Right cardiac atrium (tissue), 5 donors: Measurements from ENCODE around the gene FLOT1. TPM values are rescaled to one million over a fixed set of nuclear protein-coding genes. Genes with fewer than 3 reads are reported as not detected.

Experiments used
- ATAC-seq, 2 donors: fragments of 200-7000 bp; cut with Tn5 transposase; one replicate each; pipeline versions ENCODE4 v1.8.0 to v1.9.1; 2020; ENCODE audit warnings: moderate library complexity in 2 of 2, mild to moderate bottlenecking in 1 of 2
- DNase-seq, 3 donors: peaks; one replicate each; pipeline ENCODE4 v3.0.0-alpha.2; 2020
- H3K27ac ChIP-seq: one replicate; pipeline ENCODE4 v1.5.1; 2013; ENCODE audit warnings: mild to moderate bottlenecking, low read length, control low read depth, moderate library complexity
- H3K27me3 ChIP-seq: one replicate; pipeline ENCODE4 v1.6.1; 2013; ENCODE audit not compliant: control insufficient read depth, insufficient read depth
- H3K4me1 ChIP-seq: one replicate; pipeline ENCODE4 v1.6.1; 2013; ENCODE audit warnings: low read length; ENCODE audit not compliant: control insufficient read depth, insufficient read depth
- H3K4me3 ChIP-seq: one replicate; pipeline ENCODE4 v1.5.1; 2013; ENCODE audit warnings: low read length, control low read depth
- H3K9me3 ChIP-seq: one replicate; pipeline ENCODE4 v1.6.1; 2013; ENCODE audit warnings: low read length; ENCODE audit not compliant: control insufficient read depth
- WGBS: extraction: QIAGEN DNeasy Blood & Tissue Kit; methylation state at CpG from one replicate; pipeline ENCODE4 v1.1.7; 2013; 5-methylcytosine and 5-hydroxymethylcytosine counted together
- intact Hi-C, 4 donors: fragments of 100-400 bp; cut with DNase I; formaldehyde crosslinking; loops; one replicate each; pipeline versions ENCODE4 v1.11.0 to v1.14.0; 2022 to 2023
- polyA plus RNA-seq: library from polyadenylated mRNA; stranded (reverse); fragments of 200-250 nt; gene quantifications from one replicate; pipeline ENCODE4 v1.2.3, GENCODE V29; 2013
- total RNA-seq, 4 donors: library from RNA; stranded (reverse); fragmentation: NEBNext Ultra II Directional; extraction: Animal tissue kit (Norgen Biotek cat#: 25700); gene quantifications; one replicate each; pipeline ENCODE4 v1.2.1, GENCODE V29; 2021
- donor health status: healthy with polysubstance abuse.
- donor health status: DM: no; HTN: yes; CAD: no.
- donor health status: DM: no; HTN: no; CAD: no.
- donor health status: DM: no; HTN: yes; CAD: no; lungs with severe emphysema.
- donor health status: DM: yes; HTN: yes; CAD: no.

The FLOT1 gene
- total and polyA plus RNA-seq, 5 donors, result 180 to 264 (median 204) TPM

DNA sequence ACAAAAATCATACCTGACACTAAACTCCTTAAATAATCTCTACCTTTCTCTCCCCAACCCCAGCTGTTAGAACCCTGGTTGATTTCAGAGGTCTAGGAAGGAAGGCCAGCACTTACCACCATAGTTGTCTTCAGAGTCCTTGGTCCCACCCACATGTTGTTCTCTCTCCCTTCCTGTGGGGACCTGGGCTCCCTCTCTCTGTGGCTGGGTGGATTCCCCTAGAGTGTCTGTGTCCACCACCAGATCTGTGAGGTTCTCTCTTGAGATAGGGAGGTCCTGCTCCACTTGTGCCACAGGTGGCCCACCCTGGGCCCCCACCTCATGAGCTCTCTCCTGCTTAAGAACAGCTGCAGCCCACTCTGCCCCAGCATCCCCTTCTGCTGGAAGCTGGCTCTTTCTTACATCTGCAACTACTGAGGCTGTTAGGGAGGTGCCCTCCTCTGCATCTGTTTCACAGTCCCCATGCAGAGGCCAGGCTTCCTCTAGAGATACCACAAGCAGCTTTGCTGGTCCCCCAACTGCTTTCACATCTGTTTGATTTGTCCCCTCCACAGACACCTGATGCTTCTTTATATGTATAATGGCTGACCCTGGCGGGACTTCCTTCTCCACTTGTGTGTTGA is 30.6 kb downstream of the FLOT1 start:
- H3K27ac ChIP-seq, result no peak overlapping the region
- ATAC-seq (no peak), DNase-seq (peak in 1 of 3 donors; percentile 7)
- H3K9me3 ChIP-seq, result no peaks in the 10 kb centered on the region
- H3K4me3 ChIP-seq, result no peak overlapping the region
- H3K4me1 ChIP-seq, result no peaks in the 10 kb centered on the region
- no peaks in the 10 kb centered on the region for H3K27me3 ChIP-seq
- intact Hi-C loops, result no loop called here
- WGBS, result 90% methylated on average over 1 of the region's 1 CpG

DNA sequence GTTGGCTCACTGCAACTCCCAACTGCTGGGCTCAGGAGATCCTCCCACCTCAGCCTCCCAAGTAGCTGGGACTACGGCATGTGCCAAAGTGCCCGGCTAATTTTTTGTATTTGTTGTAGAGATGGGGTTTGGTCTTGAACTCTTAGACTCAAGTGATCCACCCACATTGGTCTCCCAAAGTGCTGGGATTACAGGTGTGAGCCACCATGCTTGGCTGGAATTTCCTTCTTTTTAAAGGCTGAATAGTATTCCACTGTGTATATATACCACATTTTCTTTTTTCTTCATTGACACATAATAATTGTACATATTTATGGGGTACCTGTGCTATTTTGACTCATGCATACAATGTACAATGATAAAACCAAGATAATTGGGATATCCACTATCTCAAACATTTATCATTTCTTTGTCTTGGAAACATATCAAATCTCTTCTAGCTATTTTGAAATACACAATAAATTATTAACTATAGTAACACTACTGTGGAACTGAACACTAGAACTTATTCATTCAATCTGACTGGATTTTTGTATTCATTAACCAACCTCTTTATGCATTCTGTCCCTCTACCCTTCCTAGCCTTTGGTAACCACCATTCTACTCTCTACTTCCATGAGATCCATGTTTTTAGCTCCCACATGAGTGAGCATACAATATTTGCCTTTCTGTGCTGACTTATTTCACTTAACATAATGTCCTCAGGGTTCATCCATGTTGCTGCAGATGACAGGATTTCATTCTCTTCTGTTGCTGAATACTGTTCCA is 33.2 kb downstream of the FLOT1 start:
- intact Hi-C loops, result no loop called here
- no peak overlapping the region for H3K4me3 ChIP-seq
- H3K27me3 ChIP-seq, result no peaks in the 10 kb centered on the region
- DNase-seq, result peak in 1 of 3 donors; percentile 9
- 99% methylated on average over 2 of the region's 2 CpGs for WGBS
- no peak for ATAC-seq
- no peaks in the 10 kb centered on the region for H3K9me3 ChIP-seq
- H3K27ac ChIP-seq, result no peak overlapping the region
- no peaks in the 10 kb centered on the region for H3K4me1 ChIP-seq

DNA sequence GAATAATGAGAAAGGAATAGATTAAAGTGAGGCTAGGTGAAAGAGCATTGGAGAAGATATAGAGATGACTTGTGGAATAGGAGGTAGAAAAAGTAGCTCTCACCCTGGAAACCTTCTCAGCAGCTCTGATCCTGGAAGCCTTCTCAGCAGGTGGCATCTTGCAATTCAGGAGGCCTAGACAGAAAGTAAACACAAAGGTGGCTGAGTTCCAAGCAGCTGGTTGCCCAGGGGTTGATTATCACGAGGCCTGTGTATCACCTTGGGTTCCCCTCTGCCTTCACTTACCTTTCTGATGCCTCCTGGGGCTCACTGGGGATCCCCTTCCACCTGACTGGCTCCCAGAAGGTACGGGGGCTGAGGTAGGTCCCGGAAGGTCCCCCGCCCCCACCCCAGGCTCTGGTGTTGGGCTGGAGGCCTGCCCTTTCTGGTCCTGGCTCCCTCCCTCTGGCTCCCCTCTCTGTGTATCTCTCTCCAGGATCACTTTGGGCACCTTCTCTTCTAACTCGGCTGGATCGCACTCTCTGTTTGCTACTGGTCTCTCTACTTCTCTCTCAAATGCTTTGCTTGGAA is 35.1 kb downstream of the FLOT1 start:
- 78% methylated on average over 6 of the region's 6 CpGs for WGBS
- ATAC-seq (peak in 1 of 2 donors; percentile 10), DNase-seq (peak in 2 of 3 donors; percentile 17 to 19)
- no peaks in the 10 kb centered on the region for H3K4me1 ChIP-seq
- H3K27ac ChIP-seq, result no peak overlapping the region
- H3K4me3 ChIP-seq, result no peak overlapping the region
- intact Hi-C loops, result no loop called here
- H3K9me3 ChIP-seq, result no peaks in the 10 kb centered on the region
- no peaks in the 10 kb centered on the region for H3K27me3 ChIP-seq

DNA sequence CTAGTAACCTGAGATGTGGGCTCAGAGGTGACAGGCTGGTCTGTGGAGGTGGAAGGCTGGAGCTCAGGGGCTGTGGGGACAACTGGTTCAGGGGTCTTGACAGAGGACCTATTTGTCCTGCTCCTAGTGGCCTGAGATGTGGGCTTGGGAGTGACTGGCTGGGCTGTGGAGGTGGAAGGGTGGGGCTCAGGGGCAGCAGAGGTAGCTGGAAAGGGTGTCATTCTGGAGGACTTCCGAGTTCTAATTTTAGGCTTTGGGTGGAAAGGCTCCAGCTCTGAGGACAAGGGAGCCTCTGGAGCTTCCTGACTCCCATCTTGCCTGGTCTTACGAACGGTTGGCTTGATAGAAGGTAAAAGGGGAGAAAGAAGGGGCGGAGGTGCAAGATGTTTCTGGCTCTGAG is 36.9 kb downstream of the FLOT1 start:
- Histone ChIP-seq H3K4me1 (no peaks in the 10 kb centered on the region), H3K27me3 (no peaks in the 10 kb centered on the region), H3K27ac (peak overlapping the region; percentile 23), H3K9me3 (no peaks in the 10 kb centered on the region), H3K4me3 (no peak overlapping the region)
- ATAC-seq, result peak in 1 of 2 donors; percentile 58
- WGBS, result 76% methylated on average over 4 of the region's 4 CpGs
- DNase-seq, result peak in 2 of 3 donors; percentile 13 to 47
- intact Hi-C loops, result no loop called here

DNA sequence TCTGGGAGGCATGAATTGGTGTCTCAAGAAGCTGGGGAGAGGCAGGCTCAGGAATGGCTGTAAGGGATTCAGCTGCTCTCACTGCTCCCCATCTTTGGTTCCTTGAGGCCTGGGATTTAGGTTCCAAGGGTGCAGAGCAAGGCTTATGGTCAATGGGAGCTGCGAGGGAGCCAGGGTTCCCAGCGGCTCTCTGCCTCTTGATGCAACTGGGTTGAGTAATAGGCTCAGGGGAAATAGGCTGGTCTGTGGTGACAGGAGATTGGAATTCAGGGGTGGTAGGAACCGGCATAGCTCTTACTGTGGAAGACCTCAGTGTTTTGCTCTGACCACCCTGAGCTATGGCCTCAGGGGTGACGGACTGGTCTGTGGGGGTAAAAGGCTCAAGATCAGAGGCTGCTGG is 38.7 kb downstream of the FLOT1 start:
- ATAC-seq, result no peak
- H3K27ac ChIP-seq, result no peak overlapping the region
- DNase-seq, result peak in 2 of 3 donors; percentile 3 to 21
- H3K27me3 ChIP-seq, result no peaks in the 10 kb centered on the region
- intact Hi-C loops, result no loop called here
- no peaks in the 10 kb centered on the region for H3K4me1 ChIP-seq
- WGBS, result 91% methylated on average over 4 of the region's 4 CpGs
- no peak overlapping the region for H3K4me3 ChIP-seq
- no peaks in the 10 kb centered on the region for H3K9me3 ChIP-seq

DNA sequence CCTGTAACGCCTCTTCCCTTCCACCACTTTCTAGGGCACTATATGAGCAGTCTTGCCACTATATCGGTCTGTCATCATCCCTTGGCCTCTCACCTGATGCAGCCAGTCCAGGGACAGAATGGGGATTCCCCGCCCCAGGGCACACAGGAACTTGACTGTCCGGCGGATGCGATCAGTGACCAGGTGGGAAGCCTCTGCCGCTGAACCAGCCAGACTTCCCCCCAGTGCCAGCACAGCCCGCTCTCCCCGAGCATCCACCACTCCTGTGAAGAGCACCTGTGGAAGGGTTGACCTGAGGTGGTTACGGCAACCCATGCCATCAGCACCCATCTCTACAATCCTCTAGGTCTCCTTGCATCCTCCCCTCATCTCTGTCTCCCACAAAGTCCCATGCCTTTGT is 39.5 kb downstream of the FLOT1 start:
- WGBS, result 97% methylated on average over 10 of the region's 10 CpGs
- DNase-seq (peak in 2 of 3 donors; percentile 24 to 25), ATAC-seq (peak in 1 of 2 donors; percentile 12)
- intact Hi-C loops, result no loop called here
- H3K4me3 ChIP-seq, result no peak overlapping the region
- no peak overlapping the region for H3K27ac ChIP-seq
- no peaks in the 10 kb centered on the region for H3K9me3 ChIP-seq
- H3K4me1 ChIP-seq, result no peaks in the 10 kb centered on the region
- no peaks in the 10 kb centered on the region for H3K27me3 ChIP-seq

DNA sequence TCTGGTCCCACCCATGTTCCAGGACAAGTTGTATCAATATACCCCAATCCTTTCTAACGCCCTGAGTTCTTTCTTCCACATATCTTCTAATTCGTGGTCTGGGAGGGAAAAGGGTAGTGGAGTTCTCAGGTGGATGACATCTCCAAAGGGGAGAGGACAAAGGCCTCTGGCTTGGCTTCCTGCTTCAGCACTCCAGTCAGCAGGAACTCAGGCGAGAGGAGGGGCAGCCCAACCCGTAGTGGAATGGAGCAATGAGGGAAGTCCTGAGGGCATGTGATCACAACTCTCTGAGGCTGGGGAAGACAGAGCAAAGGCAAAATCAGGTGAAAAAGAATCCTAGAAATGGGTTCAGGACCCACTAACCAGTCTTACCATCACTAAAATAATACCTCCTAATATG is 42.1 kb downstream of the FLOT1 start:
- Histone ChIP-seq H3K27ac (no peak overlapping the region), H3K4me3 (no peak overlapping the region), H3K4me1 (no peaks in the 10 kb centered on the region), H3K27me3 (no peaks in the 10 kb centered on the region), H3K9me3 (no peaks in the 10 kb centered on the region)
- intact Hi-C loops, result no loop called here
- WGBS, result 54% methylated on average over 4 of the region's 4 CpGs
- ATAC-seq (peak; percentile 65 to 79), DNase-seq (peak in 2 of 3 donors; percentile 60 to 65)

DNA sequence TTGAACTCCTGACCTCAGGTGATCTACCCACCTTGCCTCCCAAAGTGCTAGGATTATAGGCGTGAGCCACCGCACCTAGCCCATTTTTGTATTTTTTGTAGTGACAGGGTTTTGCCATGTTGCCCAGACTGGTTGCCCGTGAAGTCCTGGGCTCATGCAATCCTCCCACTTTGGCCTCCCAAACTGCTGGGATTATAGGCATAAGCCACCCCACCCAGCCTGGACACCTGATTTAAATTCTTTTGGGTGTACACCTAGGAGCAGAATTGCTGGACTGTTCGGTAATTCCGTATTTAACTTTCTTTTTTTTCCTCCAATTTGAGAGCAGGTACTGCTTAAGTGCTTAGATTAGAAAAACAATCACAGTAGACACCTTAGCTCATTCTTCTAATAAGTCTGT is 46.1 kb downstream of the FLOT1 start:
- H3K4me3 ChIP-seq, result no peak overlapping the region
- intact Hi-C loops, result no loop called here
- ATAC-seq (no peak), DNase-seq (peak in 2 of 3 donors; percentile 20 to 32)
- H3K27ac ChIP-seq, result no peak overlapping the region
- 95% methylated on average over 5 of the region's 5 CpGs for WGBS
- no peaks in the 10 kb centered on the region for H3K9me3 ChIP-seq
- no peaks in the 10 kb centered on the region for H3K4me1 ChIP-seq
- H3K27me3 ChIP-seq, result no peaks in the 10 kb centered on the region

DNA sequence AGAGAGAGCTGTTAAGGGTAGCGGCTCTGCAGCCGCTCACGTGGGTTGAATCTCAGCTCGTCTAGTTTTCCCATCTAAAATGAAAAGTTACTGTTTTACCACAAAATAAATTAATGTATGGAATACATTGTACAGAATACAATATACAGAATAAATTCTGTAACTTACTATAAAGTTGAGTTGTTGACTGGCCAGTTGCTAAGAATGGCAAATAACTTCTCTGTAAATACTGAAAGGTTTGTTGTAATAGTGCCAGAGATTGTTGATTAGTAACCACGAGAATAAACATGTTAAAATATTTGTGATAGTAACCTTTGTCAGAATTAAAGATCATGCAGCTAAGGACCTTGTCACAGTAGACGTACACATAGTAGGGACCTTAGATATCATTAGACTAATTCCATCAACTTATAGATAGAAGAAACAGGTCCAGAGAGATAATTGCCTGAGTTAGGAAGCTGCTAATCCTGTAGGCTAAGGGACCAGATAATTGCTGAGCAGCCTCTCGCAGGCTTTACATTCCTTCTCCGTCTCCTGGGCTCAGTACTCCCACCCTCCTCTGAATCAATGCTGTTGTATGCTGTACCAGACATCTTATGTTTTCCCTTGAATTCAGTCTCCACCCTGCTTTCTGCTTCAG is 51.2 kb downstream of the FLOT1 start:
- Histone ChIP-seq H3K27me3 (no peaks in the 10 kb centered on the region), H3K27ac (peak overlapping the region; percentile 93), H3K4me3 (peak overlapping the region; percentile 74), H3K9me3 (no peaks in the 10 kb centered on the region), H3K4me1 (peaks cover 3% of the 10 kb centered on the region)
- 16% methylated on average over 8 of the region's 8 CpGs for WGBS
- ATAC-seq, result no peak
- intact Hi-C loops, result no loop called here
- DNase-seq, result no peak

DNA sequence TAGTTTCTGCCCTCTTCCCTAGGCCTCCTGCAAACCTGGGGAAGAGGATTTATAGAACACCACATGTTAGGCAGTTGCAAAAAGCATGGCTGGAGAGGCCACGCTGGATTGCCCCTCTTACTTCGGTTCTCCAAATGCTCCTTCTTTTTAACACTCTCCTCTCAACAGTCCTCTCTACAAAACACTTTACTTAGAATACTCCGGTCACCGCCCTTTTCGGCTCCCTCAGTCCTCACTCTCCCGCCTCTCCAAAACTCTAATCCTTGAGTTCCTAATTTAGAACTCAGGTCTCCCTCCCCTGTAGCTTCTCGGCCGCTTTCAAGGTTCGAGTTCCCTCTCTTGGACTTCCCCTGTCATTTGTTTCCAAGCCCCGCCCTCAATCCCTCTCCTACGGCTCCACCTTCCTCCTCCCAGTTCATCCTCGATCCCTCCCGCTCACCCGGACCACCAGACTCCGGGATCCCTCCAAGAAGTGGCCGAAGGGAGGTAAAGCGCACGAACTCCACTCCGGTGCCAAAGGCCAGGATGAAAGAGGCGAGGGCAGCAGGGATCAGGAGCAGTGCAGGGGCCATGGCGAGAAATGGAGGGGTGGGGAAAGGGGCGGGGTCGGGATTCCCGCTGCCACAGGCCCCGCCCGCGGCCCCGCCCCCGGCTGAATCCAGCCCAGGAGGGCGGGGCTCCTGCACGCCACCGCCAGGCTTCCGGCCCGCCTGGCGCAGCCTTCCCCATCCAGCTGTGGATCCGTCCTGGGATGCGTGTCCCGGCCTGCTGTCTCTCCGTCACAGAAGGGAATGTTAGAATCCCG is 51.9 kb downstream of the FLOT1 start, which contains the start of gene NRM:
Gene NRM (minus strand): TSS at position 582 of the 805 bp plus-strand sequence. CDS start 10 bp downstream, at position 572.
- peak within 1 kb of the TSS; percentile 74 for H3K4me3 ChIP-seq
- ATAC-seq (peak; percentile 70 to 78), DNase-seq (peak; percentile 91 to 97 (median 96))
- peaks cover 3% of the 10 kb centered on the region for H3K4me1 ChIP-seq
- WGBS, result under 1% methylated on average over 40 of the region's 40 CpGs
- H3K27ac ChIP-seq, result peak within 1 kb of the TSS; percentile 93
- H3K9me3 ChIP-seq, result no peaks in the 10 kb centered on the region
- intact Hi-C loops, result no loop called here
- no peaks in the 10 kb centered on the region for H3K27me3 ChIP-seq
